ENCODE data around the gene SND1. TPM values are rescaled to one million over a fixed set of nuclear protein-coding genes. Genes with fewer than 3 reads are reported as not detected.

SND1 gene
- total RNA-seq, 1 donor: 241 TPM

DNA sequence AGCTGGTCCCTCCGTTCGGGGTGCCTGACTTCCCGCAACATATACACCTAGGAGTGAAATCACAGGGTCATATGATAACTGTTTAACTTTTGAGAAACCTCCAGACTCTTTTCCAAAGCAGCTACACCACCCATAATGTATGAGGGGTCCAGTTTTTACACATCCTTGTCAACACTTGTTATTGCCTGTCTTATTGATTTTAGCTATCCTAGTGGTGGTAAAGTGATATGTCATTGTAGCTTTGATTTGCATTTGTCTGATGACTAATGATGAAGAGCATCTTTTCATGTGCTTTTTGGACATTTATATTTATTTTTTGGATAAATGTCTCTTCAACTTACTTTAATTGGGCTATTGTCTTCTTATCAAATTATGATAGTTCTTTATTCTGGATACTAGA lies 29.0 kb downstream of the SND1 start:
- H3K4me3 ChIP-seq (ENCODE audit: low read depth, low read length): no peak overlapping the region
- DNase-seq (ENCODE audit: low read depth): no peak
- TF ChIP-seq, protein P1, sequence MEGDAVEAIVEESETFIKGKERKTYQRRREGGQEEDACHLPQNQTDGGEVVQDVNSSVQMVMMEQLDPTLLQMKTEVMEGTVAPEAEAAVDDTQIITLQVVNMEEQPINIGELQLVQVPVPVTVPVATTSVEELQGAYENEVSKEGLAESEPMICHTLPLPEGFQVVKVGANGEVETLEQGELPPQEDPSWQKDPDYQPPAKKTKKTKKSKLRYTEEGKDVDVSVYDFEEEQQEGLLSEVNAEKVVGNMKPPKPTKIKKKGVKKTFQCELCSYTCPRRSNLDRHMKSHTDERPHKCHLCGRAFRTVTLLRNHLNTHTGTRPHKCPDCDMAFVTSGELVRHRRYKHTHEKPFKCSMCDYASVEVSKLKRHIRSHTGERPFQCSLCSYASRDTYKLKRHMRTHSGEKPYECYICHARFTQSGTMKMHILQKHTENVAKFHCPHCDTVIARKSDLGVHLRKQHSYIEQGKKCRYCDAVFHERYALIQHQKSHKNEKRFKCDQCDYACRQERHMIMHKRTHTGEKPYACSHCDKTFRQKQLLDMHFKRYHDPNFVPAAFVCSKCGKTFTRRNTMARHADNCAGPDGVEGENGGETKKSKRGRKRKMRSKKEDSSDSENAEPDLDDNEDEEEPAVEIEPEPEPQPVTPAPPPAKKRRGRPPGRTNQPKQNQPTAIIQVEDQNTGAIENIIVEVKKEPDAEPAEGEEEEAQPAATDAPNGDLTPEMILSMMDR (IDR thresholded peaks at IDR 0.05; ENCODE audit: insufficient read depth, low read depth, low read length): no peak

DNA sequence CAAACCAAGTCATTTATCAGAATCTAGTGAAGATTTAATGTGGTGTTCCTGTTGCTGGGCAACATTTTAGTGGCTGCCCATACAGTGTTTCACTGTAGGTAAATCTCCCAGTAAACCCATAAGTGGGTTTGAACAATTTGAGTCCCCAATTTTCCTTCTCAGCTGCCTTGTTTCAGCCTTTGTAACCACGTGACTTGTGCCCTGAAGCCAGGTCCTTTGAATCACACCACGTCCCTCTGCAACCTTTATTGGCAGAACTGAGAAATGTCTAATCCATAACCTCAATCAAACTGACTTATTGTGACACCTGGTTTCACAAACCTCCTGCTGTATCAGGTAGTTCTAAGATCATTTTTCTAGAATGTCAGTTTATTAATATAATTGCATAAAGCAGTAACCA lies 30.1 kb downstream of the SND1 start:
- DNase-seq (ENCODE audit: low read depth): no peak
- H3K4me3 ChIP-seq (ENCODE audit: low read depth, low read length): no peak overlapping the region
- TF ChIP-seq, protein P1 (IDR thresholded peaks at IDR 0.05; ENCODE audit: insufficient read depth, low read depth, low read length): no peak

DNA sequence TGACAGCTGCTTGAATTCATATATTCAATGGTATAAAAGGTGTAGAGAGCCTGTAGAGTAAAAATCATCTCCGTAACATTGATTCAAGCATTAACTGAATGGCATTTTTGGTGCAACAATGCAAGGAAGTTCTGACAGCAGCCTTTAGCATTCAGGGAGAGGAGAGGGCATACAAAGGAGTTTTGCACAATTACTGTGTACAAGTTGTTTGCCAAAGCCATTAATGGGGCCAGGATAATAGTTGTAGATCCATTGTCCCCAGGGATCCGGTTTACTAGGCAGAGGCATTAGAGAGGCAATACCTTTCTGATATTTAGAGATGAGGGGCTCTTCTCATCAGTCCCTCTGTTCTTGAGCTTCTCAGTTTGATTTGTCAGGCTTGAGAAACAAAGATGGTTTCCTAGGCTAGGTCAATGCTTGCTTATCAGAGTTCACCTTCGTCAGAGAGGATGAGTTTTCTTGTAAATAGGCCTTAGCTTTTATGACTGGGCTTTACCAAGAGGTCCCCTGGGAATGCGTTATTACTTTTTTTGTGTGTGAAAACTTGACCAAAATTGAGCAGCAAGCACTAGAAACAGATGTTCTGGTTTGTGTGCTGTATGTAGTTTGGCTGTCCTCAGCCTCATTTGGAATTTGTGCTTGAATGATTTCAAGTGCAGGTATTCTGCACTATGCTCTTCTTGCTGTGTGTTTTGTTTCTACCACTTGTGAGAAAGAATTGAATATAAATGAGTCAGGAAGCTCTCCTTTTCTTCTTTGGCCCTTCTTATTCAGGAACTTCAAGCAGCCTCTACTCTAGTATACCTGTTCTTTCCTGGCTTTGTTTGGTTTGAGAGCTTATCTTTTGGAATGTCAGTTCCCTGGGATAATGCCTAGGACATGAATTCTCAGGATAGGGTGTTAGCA lies 32.0 kb downstream of the SND1 start:
- no peak overlapping the region for H3K4me3 ChIP-seq (ENCODE audit: low read depth, low read length)
- peak; percentile 92 for DNase-seq (ENCODE audit: low read depth)
- TF ChIP-seq, protein P1 (IDR thresholded peaks at IDR 0.05; ENCODE audit: insufficient read depth, low read depth, low read length): no peak

DNA sequence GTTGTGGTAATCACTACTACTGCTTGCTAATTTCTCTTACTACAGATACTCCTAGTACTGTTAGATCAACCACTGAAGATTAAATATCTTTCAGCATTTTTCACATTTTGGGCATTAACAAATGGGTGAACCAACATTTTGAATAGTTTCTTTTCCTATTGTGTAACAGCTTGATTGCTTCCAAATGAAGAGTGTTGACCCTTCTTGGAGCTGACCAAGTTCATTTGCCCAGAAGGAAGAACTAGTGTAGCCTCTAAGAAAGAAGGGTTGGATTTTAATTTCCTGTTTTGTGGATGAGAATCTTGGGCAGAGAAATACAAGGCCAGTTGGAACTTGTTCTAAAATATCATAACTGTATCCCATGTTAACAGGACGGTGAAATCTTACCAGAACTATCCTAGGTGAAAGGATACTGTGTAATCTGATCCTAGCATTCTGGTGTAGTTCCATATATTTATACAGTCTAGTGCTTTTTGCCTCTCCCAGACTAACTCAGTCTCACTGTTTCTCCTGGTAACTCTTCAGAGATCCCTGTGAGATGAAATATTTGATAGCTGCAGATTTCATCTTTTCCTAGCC lies 37.3 kb downstream of the SND1 start:
- no peak for DNase-seq (ENCODE audit: low read depth)
- no peak overlapping the region for H3K4me3 ChIP-seq (ENCODE audit: low read depth, low read length)
- TF ChIP-seq, protein P1 (IDR thresholded peaks at IDR 0.05; ENCODE audit: insufficient read depth, low read depth, low read length): no peak

DNA sequence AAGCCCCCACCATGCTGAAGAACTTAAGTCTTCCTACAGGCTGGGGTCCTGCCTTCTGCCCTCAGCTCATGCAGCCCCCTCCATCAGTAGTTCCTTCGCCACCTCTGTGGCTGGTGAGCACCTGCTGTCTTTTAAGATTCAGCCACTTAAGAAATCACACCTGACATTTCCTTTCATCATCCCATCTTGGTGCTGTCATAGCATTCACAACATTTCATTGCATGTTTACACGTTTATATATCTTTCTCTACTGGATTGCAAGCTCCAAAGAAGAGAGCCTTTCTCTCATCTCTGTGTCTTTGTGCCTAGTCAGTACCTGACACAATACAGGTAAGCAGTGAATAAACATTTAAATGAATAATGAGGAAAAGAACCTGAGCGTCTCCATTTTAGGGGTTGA lies 38.3 kb downstream of the SND1 start:
- no peak overlapping the region for H3K4me3 ChIP-seq (ENCODE audit: low read depth, low read length)
- TF ChIP-seq, protein P1 (IDR thresholded peaks at IDR 0.05; ENCODE audit: insufficient read depth, low read depth, low read length): no peak
- no peak for DNase-seq (ENCODE audit: low read depth)

DNA sequence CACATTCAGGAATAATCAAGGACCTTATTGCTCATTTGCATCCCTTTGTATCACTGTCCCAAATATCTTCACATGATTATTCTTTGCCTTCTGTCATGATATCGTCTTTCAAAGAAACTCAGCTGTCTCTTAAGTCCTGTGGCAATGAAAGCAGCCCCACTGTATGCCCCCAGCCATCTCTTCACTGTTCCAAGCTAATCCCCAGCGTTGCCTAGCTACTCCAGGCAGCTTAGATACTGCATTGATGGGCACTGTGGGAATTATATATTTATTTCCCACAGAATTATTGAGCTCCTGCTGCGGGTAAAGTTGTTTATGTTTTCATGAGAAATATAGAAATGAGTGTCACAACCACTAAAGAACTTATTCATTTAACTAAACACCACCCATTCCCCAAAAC lies 38.8 kb downstream of the SND1 start:
- DNase-seq (ENCODE audit: low read depth): no peak
- no peak overlapping the region for H3K4me3 ChIP-seq (ENCODE audit: low read depth, low read length)
- TF ChIP-seq, protein P1 (IDR thresholded peaks at IDR 0.05; ENCODE audit: insufficient read depth, low read depth, low read length): no peak
